Measurements from ENCODE around the gene TNS3.
"Not testable (repeated sequence)": the region's sequence is repeated elsewhere in the genome, so short reads cannot be mapped to it uniquely, and the experiment has no call there.

TNS3 gene

GRCh38 chr7:47482013-47482875, 99.7 kb downstream of the TNS3 start:
- no peak for DNase-seq

DNA sequence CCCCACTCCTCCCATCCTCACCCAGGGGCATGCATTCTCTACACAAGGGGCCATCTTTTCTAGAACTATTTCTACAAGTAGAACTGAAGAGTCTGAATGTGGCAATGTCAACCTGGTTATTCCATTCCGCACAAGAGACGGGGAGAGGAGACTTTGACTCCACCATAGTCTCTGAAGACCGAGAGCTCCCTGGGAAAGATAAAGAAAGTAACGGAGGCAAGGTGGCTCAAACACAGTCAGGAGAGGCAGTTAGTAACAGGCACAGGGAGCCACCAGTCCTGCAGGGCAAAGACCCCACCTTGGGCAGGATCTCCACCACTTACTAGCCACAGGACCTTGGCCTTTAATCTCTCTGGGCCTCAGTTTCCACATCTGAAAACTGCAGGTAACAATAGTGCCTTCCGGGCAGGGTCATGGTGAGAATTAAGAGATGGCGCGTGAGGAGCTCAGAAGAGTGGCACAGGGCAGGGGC, 100.3 kb downstream of the TNS3 start:
- DNase-seq, result no peak

DNA sequence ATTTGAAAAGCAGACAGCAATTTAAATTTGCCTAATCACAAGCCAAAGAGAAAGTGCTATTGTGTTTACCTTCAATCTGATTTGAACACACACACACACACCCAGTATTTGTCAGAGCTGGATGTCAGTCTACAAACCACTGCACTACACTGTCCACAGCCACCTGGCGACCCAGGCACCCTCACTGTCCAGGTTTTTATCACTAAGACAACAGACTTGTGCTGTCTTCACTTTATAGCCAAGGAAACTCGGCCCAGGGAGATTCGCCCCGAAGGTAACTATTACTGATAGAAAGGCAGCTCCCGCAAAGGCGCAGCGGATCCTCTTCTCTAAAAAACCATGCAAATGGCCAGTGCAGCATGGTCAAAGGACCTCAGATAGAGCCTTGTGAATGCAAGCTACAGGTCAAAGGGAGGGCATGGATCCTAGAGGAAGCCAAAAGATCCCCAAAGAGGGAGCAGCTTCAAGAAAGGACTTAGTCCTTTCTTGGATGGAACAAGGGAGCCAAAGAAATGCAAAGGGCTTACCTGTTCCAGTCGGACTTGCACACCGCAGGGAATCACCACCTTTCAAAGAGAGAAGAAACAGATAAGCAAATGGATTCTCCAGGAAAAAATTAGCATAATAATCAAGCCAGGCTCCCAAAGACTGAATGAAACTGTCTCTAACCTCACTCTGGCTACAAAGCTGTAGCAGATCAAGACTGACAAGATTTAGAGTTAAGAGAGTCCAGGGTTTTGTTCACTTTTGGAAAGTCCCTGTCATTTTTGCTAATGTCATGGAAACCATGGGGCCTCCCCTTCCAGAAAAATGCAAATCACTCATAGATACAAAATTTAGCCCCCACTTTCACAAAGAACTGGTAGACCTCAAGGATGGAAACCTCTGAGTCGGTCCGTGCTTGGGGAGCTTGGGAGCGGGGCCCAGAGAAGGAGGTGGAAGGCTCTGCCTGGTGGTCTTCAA, 101.1 kb downstream of the TNS3 start:
- no peak for DNase-seq

GRCh38 chr7:47479821-47480575, 101.9 kb downstream of the TNS3 start:
- DNase-seq, result no peak

DNA sequence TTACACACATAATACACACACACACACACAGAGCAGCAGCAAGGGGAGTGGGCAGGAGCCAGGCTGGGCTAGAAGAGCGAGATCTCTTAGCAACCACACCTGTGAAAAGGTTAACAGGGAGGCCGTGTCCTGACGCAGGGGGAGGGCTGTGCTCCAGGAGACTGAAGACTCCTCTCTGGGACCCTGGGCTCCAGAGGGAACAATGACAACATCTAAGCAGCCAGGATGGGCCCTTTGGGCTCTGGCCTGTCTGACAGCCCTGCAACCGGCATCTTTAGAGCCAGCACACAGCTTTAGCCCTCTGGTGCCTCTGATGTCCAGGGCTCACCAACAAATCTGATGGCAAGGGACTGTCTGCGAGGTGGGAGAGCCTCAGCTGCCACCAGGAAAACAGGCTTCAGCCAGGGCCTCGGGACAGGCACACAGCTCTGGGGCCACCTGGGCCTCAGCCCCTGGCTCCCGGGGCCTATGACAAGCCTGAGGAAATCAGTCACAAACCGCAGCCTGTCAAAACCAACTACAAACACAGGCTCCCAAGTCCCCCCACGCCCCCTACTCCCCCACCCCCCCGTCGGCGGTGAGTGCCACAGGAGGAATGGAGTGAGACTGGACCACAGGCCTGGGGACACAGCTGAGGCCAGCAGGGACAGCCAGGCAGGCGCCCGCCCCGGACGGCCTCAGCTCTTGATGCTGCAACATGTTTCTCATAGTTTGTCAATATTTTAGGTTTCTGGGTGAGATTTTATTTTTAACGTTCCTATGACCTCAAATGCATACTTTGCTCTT, 102.8 kb downstream of the TNS3 start:
- DNase-seq, result no peak

GRCh38 chr7:47478017-47478344, 103.9 kb downstream of the TNS3 start:
- DNase-seq, result no peak

GRCh38 chr7:47477191-47478016, 104.5 kb downstream of the TNS3 start:
- DNase-seq, result no peak

- no peak for DNase-seq
These were observed 106.1 kb downstream of the TNS3 start for GRCh38 chr7:47475880-47476227.

GRCh38 chr7:47474937-47475879, 106.7 kb downstream of the TNS3 start:
- DNase-seq, result no peak

- DNase-seq, result no peak
These were observed 107.5 kb downstream of the TNS3 start for GRCh38 chr7:47474211-47474936.

- no peak for DNase-seq
These were observed 108.3 kb downstream of the TNS3 start for GRCh38 chr7:47473499-47474210.

DNA sequence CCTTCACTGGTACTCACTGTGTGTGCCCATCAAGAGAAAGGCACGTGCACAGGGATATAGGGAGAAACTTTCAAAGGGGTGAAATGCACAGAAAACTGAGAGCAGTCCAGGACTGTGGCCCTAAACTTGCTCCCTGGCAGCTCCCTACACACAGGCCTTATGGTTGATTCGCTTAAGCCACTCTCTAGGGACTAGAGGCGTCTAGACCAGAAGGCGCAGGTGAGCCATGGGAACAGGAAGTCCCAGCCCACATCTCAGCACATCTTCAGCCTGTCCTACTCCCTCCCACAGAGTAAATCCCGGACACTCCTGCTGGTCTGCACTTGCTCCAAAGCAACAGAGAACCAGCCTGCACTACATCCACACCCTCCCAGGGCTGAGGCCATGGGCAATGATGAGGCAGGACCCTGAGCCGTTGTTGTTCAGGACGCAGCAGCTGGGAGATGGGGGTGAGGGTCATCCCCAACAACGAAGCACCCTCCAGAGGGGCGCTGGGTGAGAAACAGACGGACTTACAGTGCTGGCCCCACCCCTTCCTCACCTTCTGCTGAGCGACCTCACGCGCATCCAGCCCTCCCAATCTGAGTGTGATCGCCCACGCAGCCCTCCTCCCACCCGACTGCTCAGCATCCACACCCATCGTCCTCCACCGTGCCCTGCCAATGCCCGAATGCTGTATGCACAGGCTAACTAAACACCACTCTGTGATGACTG, 109.3 kb downstream of the TNS3 start:
- no peak for DNase-seq

DNA sequence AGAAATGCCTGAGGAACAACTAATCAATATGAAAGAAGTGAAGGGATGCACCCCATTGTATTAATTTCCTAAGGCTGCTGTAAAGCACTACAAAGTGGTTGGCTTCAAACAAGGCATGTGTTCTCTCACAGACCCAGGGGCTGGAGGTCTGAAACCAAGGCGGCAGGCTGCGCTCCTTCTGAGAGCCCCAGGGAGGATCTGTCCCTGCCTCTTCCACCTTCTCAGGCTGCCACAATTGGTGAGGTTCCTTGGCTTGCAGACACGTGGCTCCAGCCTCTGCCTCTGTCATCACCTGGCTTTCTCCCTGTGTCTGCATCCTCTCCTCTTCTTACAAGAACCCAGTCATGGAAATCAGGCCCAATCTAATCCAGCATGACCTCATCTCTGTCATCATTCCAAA, 110.1 kb downstream of the TNS3 start:
- DNase-seq, result no peak

GRCh38 chr7:47471358-47471703, 110.6 kb downstream of the TNS3 start:
- DNase-seq, result no peak

- no peak for DNase-seq
These were observed 111.1 kb downstream of the TNS3 start for GRCh38 chr7:47470567-47471357.

DNA sequence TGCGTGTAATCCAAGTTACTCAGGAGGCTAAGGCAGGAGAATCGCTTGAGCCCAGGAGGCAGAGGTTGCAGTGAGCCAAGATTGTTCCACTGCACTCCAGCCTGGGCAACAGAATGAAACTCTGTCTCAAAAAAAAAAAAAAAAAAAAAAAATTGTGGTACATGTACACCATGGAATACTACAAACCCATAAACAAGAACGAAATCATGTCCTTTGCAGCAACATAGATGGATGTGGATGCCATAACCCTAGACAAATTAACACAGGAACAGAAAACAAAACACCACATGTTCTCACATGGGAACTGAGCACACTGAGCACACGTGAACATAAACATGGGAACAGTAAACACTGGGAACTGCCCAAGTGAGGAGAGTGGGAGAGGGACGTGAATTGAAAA, 112.1 kb downstream of the TNS3 start:
- DNase-seq, result not testable (repeated sequence)

DNA sequence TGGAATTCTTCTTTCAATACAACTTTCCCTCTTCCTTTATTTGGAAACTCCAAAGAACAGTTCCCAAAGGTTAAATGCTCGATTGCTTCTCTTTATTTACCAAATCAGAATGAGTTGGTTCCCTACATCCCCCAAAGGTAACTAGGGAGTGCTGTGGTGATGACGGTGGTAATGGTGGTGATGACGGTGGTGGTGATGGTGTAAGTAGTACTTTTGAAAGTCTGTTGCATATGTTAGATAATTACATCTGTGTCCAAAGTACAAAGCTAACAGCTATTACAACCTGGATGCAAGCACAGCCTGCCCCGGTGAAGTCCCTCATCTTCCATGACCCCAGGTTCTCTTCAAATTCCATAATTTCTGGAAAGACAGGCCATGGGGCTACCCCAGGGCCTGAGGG, 115.1 kb downstream of the TNS3 start:
- DNase-seq, result no peak
